Neural cell (in vitro differentiated cells): ENCODE data around the gene CGNL1. TPM values are rescaled to one million over a fixed set of nuclear protein-coding genes. Genes with fewer than 3 reads are reported as not detected.

Experiments used
- H2AFZ ChIP-seq: fragments of 200-600, 300-800 bp; sonication (generic), shearing (Covaris generic); 2 replicates; pipeline ENCODE4 v1.6.0; 2014; ENCODE audit warnings: low read depth, mild to moderate bottlenecking, antibody characterized with exemption, low read length, moderate library complexity
- H3F3A ChIP-seq: fragments of 200-600 bp; shearing (Covaris generic); 2 replicates; pipeline ENCODE4 v1.6.1; 2016; ENCODE audit warnings: mild to moderate bottlenecking, moderate library complexity, mixed read lengths, antibody characterized with exemption, low read length; ENCODE audit not compliant: insufficient read depth, poor library complexity, severe bottlenecking
- H3K27ac ChIP-seq: fragments of 200-600, 300-800 bp; sonication (generic), shearing (Covaris generic); 2 replicates; pipeline ENCODE4 v1.5.1; 2014; ENCODE audit warnings: mild to moderate bottlenecking, low read length, moderate library complexity
- H3K27me3 ChIP-seq: fragments of 300-800, 200-600 bp; sonication (generic), shearing (Covaris generic); 2 replicates; pipeline ENCODE4 v1.6.0; 2014; ENCODE audit warnings: mild to moderate bottlenecking, low read depth, low read length, moderate library complexity; ENCODE audit not compliant: insufficient read depth
- H3K36me3 ChIP-seq: fragments of 300-800, 200-600 bp; sonication (generic), shearing (Covaris generic); 2 replicates; pipeline ENCODE4 v1.5.1; 2014; ENCODE audit warnings: mild to moderate bottlenecking, antibody characterized with exemption, low read length, moderate library complexity; ENCODE audit not compliant: insufficient read depth
- H3K4me2 ChIP-seq: fragments of 300-800, 200-600 bp; sonication (generic), shearing (Covaris generic); 2 replicates; pipeline ENCODE4 v1.6.0; 2014; ENCODE audit warnings: mild to moderate bottlenecking, low read length
- H3K4me3 ChIP-seq: fragments of 300-800, 200-600 bp; sonication (generic), shearing (Covaris generic); 2 replicates; pipeline ENCODE4 v1.5.1; 2014; ENCODE audit warnings: mild to moderate bottlenecking, low read length, moderate library complexity
- H3K79me2 ChIP-seq: fragments of 200-600 bp; shearing (Covaris generic); replicated peaks from 2 replicates; pipeline ENCODE4 v1.6.0; 2014; ENCODE audit warnings: mild to moderate bottlenecking, low read length, moderate library complexity; ENCODE audit not compliant: insufficient read depth
- H3K9ac ChIP-seq: fragments of 300-800, 200-600 bp; sonication (generic), shearing (Covaris generic); 2 replicates; pipeline ENCODE4 v1.6.1; 2016; ENCODE audit warnings: mild to moderate bottlenecking, low read length, mixed read lengths
- H3K9me2 ChIP-seq: fragments of 200-600 bp; shearing (Covaris generic); 2 replicates; pipeline ENCODE4 v1.6.1; 2016; ENCODE audit warnings: mild to moderate bottlenecking, low read length, mixed read lengths; ENCODE audit not compliant: insufficient read depth
- H3K9me3 ChIP-seq: fragments of 200-600, 300-800 bp; sonication (generic), shearing (Covaris generic); 2 replicates; pipeline ENCODE4 v1.6.1; 2016; ENCODE audit warnings: mild to moderate bottlenecking, mixed run types, low read length, moderate library complexity, mixed read lengths
- H4K20me1 ChIP-seq: fragments of 200-600 bp; shearing (Covaris generic); 2 replicates; pipeline ENCODE4 v1.6.1; 2016; ENCODE audit warnings: mild to moderate bottlenecking, mixed run types; ENCODE audit not compliant: insufficient read depth
- EP300 ChIP-seq: fragments of 450-650 bp; conservative IDR thresholded peaks from 2 replicates; pipeline ENCODE4 v1.6.1; 2014; ENCODE audit warnings: antibody characterized with exemption, mild to moderate bottlenecking, moderate library complexity; ENCODE audit not compliant: poor library complexity, severe bottlenecking
- EZH2 ChIP-seq: fragments of 200-600, 300-800 bp; shearing (Covaris generic), sonication (generic); IDR thresholded peaks from 2 replicates; pipeline ENCODE4 v1.6.1; 2014; ENCODE audit warnings: antibody characterized with exemption, low read length, borderline replicate concordance, mild to moderate bottlenecking; ENCODE audit not compliant: insufficient read depth, poor library complexity, severe bottlenecking
- MXI1 ChIP-seq: fragments of 450-650 bp; conservative IDR thresholded peaks from 2 replicates; pipeline ENCODE4 v1.6.1; 2014; ENCODE audit warnings: antibody characterized with exemption, mild to moderate bottlenecking; ENCODE audit not compliant: poor library complexity, severe bottlenecking
- POLR2AphosphoS5 ChIP-seq: IDR thresholded peaks from 2 replicates; pipeline ENCODE4 v1.6.1; 2012
- RAD21 ChIP-seq: fragments of 450-650 bp; conservative IDR thresholded peaks from 2 replicates; pipeline ENCODE4 v1.6.1; 2014; ENCODE audit warnings: antibody characterized with exemption, mild to moderate bottlenecking, moderate library complexity
- SMC3 ChIP-seq: fragments of 450-650 bp; conservative IDR thresholded peaks from 2 replicates; pipeline ENCODE4 v1.6.1; 2014; ENCODE audit warnings: antibody characterized with exemption, mild to moderate bottlenecking, moderate library complexity; ENCODE audit not compliant: poor library complexity
- TAF1 ChIP-seq: IDR thresholded peaks from 2 replicates; pipeline ENCODE4 v1.6.1; 2012; ENCODE audit warnings: low read depth
- polyA plus RNA-seq: library from polyadenylated mRNA; depleted of rRNA; stranded (reverse); fragments of >200 nt; gene quantifications from 2 replicates; pipeline ENCODE4 v1.2.3, GENCODE V29; 2014
- TF ChIP-seq, protein P1 (sequence below): fragments of 450-650 bp; IDR thresholded peaks from 2 replicates; pipeline ENCODE4 v1.5.1; 2014; ENCODE audit warnings: antibody characterized with exemption, mild to moderate bottlenecking, moderate library complexity; ENCODE audit not compliant: poor library complexity, severe bottlenecking
- TF ChIP-seq, protein P2 (sequence below): IDR thresholded peaks from 2 replicates; pipeline ENCODE4 v1.6.1; 2012; ENCODE audit warnings: borderline replicate concordance

CGNL1 gene
- polyA plus RNA-seq, 1 donor from 2014 or later: 0.26 TPM

DNA sequence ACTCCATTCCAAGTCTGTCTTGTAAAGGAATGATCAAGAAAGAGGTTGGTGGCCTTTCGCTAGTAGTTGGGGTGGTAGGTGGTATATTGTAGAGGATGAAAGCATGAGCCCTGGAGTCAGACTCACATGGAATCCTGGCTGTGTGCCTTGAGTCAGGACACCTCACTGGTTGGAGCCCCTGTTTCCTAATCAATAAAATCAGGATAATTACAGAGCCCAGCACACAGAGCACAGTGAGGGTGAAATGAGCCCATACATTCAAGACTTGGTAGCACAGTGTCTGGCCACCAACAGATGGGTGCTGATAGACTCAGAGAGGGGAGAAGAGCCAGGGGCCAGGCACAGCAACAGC lies 120.3 kb downstream of the CGNL1 start:
- no peaks in the 10 kb centered on the region for H3K36me3 ChIP-seq
- H3K9me2 ChIP-seq: no peaks in the 10 kb centered on the region
- no peaks in the 10 kb centered on the region for H4K20me1 ChIP-seq
- H3K79me2 ChIP-seq: no peaks in the 10 kb centered on the region
- H3K27me3 ChIP-seq: no peaks in the 10 kb centered on the region
- H3K4me2 ChIP-seq: no peak overlapping the region
- no peak overlapping the region for H3K27ac ChIP-seq
- H2AFZ ChIP-seq: no peak overlapping the region
- H3K9me3 ChIP-seq: no peaks in the 10 kb centered on the region
- H3K4me3 ChIP-seq: no peak overlapping the region
- H3F3A ChIP-seq: no peaks in the 10 kb centered on the region
- no peak overlapping the region for H3K9ac ChIP-seq
- no peak for TF ChIP-seq TAF1
- TF ChIP-seq RAD21: no peak
- TF ChIP-seq, protein P1, sequence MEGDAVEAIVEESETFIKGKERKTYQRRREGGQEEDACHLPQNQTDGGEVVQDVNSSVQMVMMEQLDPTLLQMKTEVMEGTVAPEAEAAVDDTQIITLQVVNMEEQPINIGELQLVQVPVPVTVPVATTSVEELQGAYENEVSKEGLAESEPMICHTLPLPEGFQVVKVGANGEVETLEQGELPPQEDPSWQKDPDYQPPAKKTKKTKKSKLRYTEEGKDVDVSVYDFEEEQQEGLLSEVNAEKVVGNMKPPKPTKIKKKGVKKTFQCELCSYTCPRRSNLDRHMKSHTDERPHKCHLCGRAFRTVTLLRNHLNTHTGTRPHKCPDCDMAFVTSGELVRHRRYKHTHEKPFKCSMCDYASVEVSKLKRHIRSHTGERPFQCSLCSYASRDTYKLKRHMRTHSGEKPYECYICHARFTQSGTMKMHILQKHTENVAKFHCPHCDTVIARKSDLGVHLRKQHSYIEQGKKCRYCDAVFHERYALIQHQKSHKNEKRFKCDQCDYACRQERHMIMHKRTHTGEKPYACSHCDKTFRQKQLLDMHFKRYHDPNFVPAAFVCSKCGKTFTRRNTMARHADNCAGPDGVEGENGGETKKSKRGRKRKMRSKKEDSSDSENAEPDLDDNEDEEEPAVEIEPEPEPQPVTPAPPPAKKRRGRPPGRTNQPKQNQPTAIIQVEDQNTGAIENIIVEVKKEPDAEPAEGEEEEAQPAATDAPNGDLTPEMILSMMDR: no peak
- TF ChIP-seq, protein P2, sequence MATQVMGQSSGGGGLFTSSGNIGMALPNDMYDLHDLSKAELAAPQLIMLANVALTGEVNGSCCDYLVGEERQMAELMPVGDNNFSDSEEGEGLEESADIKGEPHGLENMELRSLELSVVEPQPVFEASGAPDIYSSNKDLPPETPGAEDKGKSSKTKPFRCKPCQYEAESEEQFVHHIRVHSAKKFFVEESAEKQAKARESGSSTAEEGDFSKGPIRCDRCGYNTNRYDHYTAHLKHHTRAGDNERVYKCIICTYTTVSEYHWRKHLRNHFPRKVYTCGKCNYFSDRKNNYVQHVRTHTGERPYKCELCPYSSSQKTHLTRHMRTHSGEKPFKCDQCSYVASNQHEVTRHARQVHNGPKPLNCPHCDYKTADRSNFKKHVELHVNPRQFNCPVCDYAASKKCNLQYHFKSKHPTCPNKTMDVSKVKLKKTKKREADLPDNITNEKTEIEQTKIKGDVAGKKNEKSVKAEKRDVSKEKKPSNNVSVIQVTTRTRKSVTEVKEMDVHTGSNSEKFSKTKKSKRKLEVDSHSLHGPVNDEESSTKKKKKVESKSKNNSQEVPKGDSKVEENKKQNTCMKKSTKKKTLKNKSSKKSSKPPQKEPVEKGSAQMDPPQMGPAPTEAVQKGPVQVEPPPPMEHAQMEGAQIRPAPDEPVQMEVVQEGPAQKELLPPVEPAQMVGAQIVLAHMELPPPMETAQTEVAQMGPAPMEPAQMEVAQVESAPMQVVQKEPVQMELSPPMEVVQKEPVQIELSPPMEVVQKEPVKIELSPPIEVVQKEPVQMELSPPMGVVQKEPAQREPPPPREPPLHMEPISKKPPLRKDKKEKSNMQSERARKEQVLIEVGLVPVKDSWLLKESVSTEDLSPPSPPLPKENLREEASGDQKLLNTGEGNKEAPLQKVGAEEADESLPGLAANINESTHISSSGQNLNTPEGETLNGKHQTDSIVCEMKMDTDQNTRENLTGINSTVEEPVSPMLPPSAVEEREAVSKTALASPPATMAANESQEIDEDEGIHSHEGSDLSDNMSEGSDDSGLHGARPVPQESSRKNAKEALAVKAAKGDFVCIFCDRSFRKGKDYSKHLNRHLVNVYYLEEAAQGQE: no peak
- TF ChIP-seq MXI1: no peak
- no peak for TF ChIP-seq EZH2
- TF ChIP-seq EP300: no peak
- no peak for TF ChIP-seq POLR2AphosphoS5
- TF ChIP-seq SMC3: no peak

DNA sequence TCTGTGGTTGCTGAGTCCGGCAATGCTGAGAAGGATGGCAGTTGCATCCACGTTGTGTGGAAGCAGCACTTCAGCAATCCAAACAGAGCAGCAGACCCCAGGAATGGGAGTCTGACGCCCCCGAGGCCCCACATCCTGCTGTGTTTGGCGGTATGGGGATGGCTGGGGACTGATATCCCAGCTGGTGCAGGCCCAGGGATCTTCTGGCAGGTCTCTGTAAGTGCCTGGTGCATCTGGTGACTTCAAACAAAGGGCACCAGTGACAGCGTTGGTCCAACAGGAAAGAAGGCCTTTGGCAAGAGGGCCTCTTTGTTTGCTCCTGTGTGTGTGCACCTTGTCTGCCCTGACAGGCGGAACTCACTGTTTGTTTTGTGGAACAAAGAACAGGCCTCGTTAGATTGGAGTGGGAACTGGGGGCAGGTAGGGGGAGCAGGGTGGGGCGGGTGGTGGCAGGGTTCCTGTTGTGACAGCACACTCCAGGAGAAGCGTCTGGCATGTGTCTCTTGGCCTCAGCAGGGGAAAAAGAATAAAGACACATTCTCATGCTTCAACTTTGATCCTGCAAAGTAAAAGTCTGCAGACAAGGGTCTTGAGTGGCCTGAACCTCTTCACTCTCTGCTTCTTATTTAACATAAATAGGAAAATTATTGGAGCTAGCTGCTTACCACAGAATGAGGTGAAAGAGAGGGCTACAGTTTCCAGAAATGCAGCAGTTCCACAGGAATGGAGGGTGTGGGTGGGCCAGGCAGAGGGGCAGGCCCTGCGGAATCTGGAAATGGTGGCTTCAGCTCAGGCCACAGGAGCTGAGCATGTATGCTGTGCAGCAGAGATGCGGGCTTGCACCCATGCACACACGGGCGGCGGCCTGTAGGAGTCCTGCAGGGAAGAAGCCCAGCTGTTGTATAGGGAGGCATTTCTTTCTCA lies 120.9 kb downstream of the CGNL1 start:
- Histone ChIP-seq H3K27ac (no peak overlapping the region), H2AFZ (no peak overlapping the region), H3K9me2 (no peaks in the 10 kb centered on the region), H4K20me1 (no peaks in the 10 kb centered on the region), H3K4me2 (no peak overlapping the region), H3K9ac (no peak overlapping the region), H3K9me3 (no peaks in the 10 kb centered on the region), H3K36me3 (no peaks in the 10 kb centered on the region), H3F3A (no peaks in the 10 kb centered on the region), H3K27me3 (no peaks in the 10 kb centered on the region), H3K4me3 (no peak overlapping the region), H3K79me2 (no peaks in the 10 kb centered on the region)
- no peak for TF ChIP-seq RAD21
- TF ChIP-seq, protein P1: no peak
- TF ChIP-seq TAF1: no peak
- TF ChIP-seq, protein P2: no peak
- no peak for TF ChIP-seq EZH2
- no peak for TF ChIP-seq SMC3
- TF ChIP-seq MXI1: no peak
- no peak for TF ChIP-seq POLR2AphosphoS5
- no peak for TF ChIP-seq EP300
